ENCODE measurements around the gene ELMOD3.
"Not testable (repeated sequence)": the region's sequence is repeated elsewhere in the genome, so short reads cannot be mapped to it uniquely, and the experiment has no call there.

The ELMOD3 gene

GRCh38 chr2:85354286-85355072 is at the start of gene ELMOD3, which contains the start of gene RETSAT:
Gene ELMOD3, plus strand, starts transcription at chr2:85354769. Its CDS starts 2,430 bp downstream, at chr2:85357199.
Gene RETSAT, minus strand, starts transcription at chr2:85354528. Its CDS starts 21 bp downstream, at chr2:85354507.
- DNase-seq (ENCODE audit: low read depth in 2 of 2) = peak; percentile 99

GRCh38 chr2:85307527-85307897 is 47.1 kb upstream of the ELMOD3 start:
- DNase-seq (ENCODE audit: low read depth in 2 of 2) = no peak

GRCh38 chr2:85308201-85308600 is 46.4 kb upstream of the ELMOD3 start:
- no peak for DNase-seq (ENCODE audit: low read depth in 2 of 2)

GRCh38 chr2:85308896-85309555 is 45.5 kb upstream of the ELMOD3 start:
- DNase-seq (ENCODE audit: low read depth in 2 of 2) = no peak

- no peak for DNase-seq (ENCODE audit: low read depth in 2 of 2)
Observed at GRCh38 chr2:85309699-85310321, 44.8 kb upstream of the ELMOD3 start.

- DNase-seq (ENCODE audit: low read depth in 2 of 2) = no peak
Observed at GRCh38 chr2:85310330-85310729, 44.2 kb upstream of the ELMOD3 start.

- no peak for DNase-seq (ENCODE audit: low read depth in 2 of 2)
Observed at GRCh38 chr2:85312404-85312803, 42.2 kb upstream of the ELMOD3 start.

- DNase-seq (ENCODE audit: low read depth in 2 of 2) = no peak
Observed at GRCh38 chr2:85314884-85315242, 39.7 kb upstream of the ELMOD3 start.

GRCh38 chr2:85315921-85316320 is 38.6 kb upstream of the ELMOD3 start:
- DNase-seq (ENCODE audit: low read depth in 2 of 2) = not testable (repeated sequence)

- peak; percentile 45 to 53 for DNase-seq (ENCODE audit: low read depth in 2 of 2)
Observed at GRCh38 chr2:85318222-85319074, 36.1 kb upstream of the ELMOD3 start.

- DNase-seq (ENCODE audit: low read depth in 2 of 2) = no peak
Observed at GRCh38 chr2:85319796-85320195, 34.8 kb upstream of the ELMOD3 start.

- no peak for DNase-seq (ENCODE audit: low read depth in 2 of 2)
Observed at GRCh38 chr2:85323351-85323987, 31.1 kb upstream of the ELMOD3 start.

- DNase-seq (ENCODE audit: low read depth in 2 of 2) = not testable (repeated sequence)
Observed at GRCh38 chr2:85323988-85324367, 30.6 kb upstream of the ELMOD3 start.

GRCh38 chr2:85324639-85325465 is 29.7 kb upstream of the ELMOD3 start:
- no peak for DNase-seq (ENCODE audit: low read depth in 2 of 2)

GRCh38 chr2:85325466-85325811 is 29.1 kb upstream of the ELMOD3 start:
- no peak for DNase-seq (ENCODE audit: low read depth in 2 of 2)

- no peak for DNase-seq (ENCODE audit: low read depth in 2 of 2)
Observed at GRCh38 chr2:85326406-85327159, 28.0 kb upstream of the ELMOD3 start.

- DNase-seq (ENCODE audit: low read depth in 2 of 2) = peak in 1 of 2 experiments; percentile 1
Observed at GRCh38 chr2:85327160-85327821, 27.3 kb upstream of the ELMOD3 start.

GRCh38 chr2:85327822-85328617 is 26.5 kb upstream of the ELMOD3 start, which contains the start of gene TGOLN2:
Gene TGOLN2, minus strand, starts transcription at chr2:85327989. Its CDS starts 27 bp downstream, at chr2:85327962.
- DNase-seq (ENCODE audit: low read depth in 2 of 2) = peak; percentile 65 to 74
